ENCODE data around the gene CCDC171.

- TF ChIP-seq CTCF (IDR thresholded peaks at IDR 0.05; ENCODE audit: insufficient read depth, low read depth, low read length) (no peak), EZH2 (IDR thresholded peaks at IDR 0.05; ENCODE audit: insufficient read depth, low read length) (no peak)
Observed at GRCh38 chr9:15944341-15944740, 391.5 kb downstream of the CCDC171 start.

Measured in astrocyte (in vitro differentiated cells and primary cell).